Measurements from ENCODE around the gene NTM.

NTM gene

GRCh38 chr11:131481971-131482370, 111.6 kb downstream of the NTM start:
- in situ Hi-C loops (cut with HindIII; ENCODE audit: low sequenced_read_pairs): no loop called here
- no peak for DNase-seq (ENCODE audit: low read depth, low spot score)
- H3K4me3 ChIP-seq (ENCODE audit: low read depth, low read length): no peak overlapping the region
- no peak for TF ChIP-seq CTCF (IDR thresholded peaks at IDR 0.05; ENCODE audit: low read depth, low read length)

- no peak for DNase-seq (ENCODE audit: low read depth, low spot score)
- no peak overlapping the region for H3K4me3 ChIP-seq (ENCODE audit: low read depth, low read length)
- in situ Hi-C loops (cut with HindIII; ENCODE audit: low sequenced_read_pairs): no loop called here
- no peak for TF ChIP-seq CTCF (IDR thresholded peaks at IDR 0.05; ENCODE audit: low read depth, low read length)
Measured at GRCh38 chr11:131483453-131483852, 113.0 kb downstream of the NTM start.

- no peak for TF ChIP-seq CTCF (IDR thresholded peaks at IDR 0.05; ENCODE audit: low read depth, low read length)
- DNase-seq (ENCODE audit: low read depth, low spot score): no peak
- in situ Hi-C loops (cut with HindIII; ENCODE audit: low sequenced_read_pairs): no loop called here
- no peak overlapping the region for H3K4me3 ChIP-seq (ENCODE audit: low read depth, low read length)
Measured at GRCh38 chr11:131483877-131484276, 113.5 kb downstream of the NTM start.

- H3K4me3 ChIP-seq (ENCODE audit: low read depth, low read length): no peak overlapping the region
- no peak for DNase-seq (ENCODE audit: low read depth, low spot score)
- TF ChIP-seq CTCF (IDR thresholded peaks at IDR 0.05; ENCODE audit: low read depth, low read length): no peak
- in situ Hi-C loops (cut with HindIII; ENCODE audit: low sequenced_read_pairs): no loop called here
Measured at GRCh38 chr11:131486100-131486499, 115.7 kb downstream of the NTM start.

GRCh38 chr11:131486937-131487635, 116.7 kb downstream of the NTM start:
- no peak for TF ChIP-seq CTCF (IDR thresholded peaks at IDR 0.05; ENCODE audit: low read depth, low read length)
- no peak for DNase-seq (ENCODE audit: low read depth, low spot score)
- in situ Hi-C loops (cut with HindIII; ENCODE audit: low sequenced_read_pairs): no loop called here
- no peak overlapping the region for H3K4me3 ChIP-seq (ENCODE audit: low read depth, low read length)

- in situ Hi-C loops (cut with HindIII; ENCODE audit: low sequenced_read_pairs): no loop called here
Measured at GRCh38 chr11:131488238-131488637, 117.8 kb downstream of the NTM start.

More at GRCh38 chr11:131488238-131488637, 117.8 kb downstream of the NTM start:
- no peak for TF ChIP-seq CTCF (IDR thresholded peaks at IDR 0.05; ENCODE audit: low read depth, low read length)
- DNase-seq (ENCODE audit: low read depth, low spot score): no peak
- H3K4me3 ChIP-seq (ENCODE audit: low read depth, low read length): no peak overlapping the region

Measured in astrocyte of the spinal cord (primary cell).